CD4-positive, alpha-beta T cell treated with Interleukin-4 for 4 hours (primary cell): Measurements from ENCODE around the gene DLX6.

Source experiments
- DNase-seq: peaks from one replicate; pipeline ENCODE4 v3.0.0-alpha.2; 2020

DLX6 gene

DNA sequence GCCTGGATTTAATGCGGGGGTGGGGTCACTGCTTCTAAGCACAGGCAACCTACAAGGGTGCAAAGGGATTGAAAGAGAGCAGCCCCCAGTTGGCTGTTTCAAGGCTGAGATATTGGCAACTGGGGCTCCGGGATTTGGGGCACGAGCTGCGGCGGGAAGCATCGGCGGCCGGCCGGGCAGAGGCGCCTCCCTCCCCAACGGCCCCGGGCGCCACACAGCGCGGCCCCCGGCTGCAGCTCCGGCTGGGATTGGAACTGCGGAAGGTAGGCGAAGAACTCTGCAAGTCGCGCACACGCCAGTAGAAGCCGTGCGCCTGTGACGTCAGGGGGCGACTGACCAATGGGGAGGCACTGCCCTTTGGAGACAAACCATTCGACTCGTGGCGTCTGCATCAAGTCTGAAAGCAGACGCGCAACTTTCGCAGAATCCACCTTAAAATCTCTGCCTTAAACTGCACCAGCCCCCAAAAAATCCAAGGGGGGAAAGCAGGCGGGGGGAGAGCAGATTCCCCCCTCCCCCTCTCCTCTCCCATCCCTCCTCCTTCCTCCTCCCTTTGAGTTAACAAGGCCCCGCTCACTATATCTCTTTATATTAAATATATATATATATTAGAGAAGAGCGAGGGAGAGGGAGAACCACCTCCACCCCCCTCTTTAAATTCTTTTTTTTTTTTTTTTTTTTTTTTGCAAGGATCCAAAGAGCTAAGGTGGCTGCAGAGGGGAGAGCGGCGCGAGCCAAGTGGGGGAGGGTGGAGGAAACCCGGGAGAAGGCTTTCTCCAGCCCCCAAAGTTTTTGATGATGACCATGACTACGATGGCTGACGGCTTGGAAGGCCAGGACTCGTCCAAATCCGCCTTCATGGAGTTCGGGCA lies at the start of gene DLX6:
TSS of gene DLX6 (plus strand) at position 371 of the 872 bp plus-strand sequence. CDS start at position 796, 425 bp downstream.
- peak; percentile 6 for DNase-seq

DNA sequence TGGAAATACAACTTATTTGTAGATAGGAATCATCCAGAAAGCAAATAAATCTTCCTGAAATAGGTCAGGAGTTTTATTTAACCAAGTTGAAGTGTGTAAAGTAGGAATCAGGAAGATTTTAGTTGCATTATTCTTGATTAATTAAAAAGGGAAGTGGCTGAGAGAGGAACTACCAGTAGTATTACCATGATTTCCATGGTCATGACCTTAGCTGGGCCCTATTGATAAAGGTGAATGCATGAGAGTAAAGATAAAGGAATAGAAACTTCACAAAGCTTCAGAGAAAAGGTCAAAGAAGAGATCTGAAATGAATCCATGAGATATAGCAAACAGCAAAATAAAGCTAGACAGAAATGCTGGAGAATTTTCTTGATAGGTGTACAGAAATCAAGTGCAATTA lies 46.2 kb upstream of the DLX6 start:
- DNase-seq: no peak

DNA sequence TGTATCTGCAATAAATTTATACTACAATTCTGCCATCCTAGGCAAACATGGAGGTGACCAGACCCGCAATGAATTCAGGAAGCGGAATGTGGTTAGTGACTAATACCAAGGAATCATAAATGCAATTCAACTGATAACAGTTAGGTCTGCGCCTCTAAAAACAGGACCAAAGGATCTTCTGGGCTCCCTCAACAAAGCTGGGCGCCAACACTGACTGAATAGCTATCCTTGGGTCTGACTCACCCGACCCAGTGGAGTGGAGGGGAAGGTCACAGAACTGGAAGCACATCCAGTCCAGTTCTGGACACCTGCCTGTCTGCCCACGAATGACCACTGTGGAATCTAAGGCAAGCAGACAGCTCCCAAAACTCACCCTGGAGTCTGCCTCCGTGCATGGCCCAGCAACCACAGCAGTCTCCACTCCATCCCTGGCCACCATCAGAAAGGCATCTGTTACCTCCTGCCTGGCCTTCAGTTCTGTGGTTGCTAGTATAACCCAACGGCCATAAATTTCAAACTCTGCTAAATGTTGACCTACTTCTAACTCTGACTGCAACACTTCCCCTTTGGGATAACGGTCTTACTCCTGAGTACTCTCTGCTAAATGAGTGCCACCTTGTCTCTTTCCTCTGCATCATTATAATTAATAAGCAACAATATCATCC lies 43.0 kb upstream of the DLX6 start:
- DNase-seq: no peak

DNA sequence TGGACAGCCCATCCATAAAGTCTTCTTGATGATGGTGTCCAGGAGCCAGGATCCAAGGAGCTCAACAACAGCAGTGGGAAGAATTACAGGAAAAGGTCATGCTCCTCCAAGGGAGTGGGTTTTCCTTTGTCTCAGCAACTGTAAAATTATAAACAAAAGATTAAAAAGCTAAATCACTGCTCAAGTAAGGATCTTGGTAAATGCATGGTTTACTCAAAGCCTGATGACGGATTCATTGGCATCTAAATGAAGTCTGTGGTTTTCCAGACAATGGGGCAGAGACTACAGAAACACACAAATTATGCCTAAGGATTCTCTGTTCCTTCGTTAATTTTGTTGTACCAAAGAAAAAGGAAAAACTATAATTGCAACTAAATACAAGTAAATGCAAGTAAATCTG lies 36.4 kb upstream of the DLX6 start:
- no peak for DNase-seq

DNA sequence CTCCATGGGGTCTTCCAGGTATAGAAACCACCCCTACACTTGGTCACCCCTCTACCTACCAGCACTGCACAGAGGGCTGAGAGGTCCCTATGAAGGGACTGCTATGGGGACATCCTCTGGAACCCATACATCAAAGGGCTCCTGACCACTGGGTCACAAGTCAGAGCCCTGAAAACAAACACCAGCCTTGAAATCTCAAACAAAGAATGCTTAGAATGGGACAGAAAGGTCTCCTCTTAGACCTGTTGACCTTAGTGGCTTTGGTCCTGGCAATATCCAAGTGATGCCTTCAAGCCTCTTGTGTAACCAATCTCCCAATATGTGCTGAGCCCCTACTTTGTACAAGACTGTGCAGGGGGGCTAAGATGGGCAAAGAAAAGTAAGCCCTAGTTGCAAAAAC lies 34.6 kb upstream of the DLX6 start:
- DNase-seq: no peak

DNA sequence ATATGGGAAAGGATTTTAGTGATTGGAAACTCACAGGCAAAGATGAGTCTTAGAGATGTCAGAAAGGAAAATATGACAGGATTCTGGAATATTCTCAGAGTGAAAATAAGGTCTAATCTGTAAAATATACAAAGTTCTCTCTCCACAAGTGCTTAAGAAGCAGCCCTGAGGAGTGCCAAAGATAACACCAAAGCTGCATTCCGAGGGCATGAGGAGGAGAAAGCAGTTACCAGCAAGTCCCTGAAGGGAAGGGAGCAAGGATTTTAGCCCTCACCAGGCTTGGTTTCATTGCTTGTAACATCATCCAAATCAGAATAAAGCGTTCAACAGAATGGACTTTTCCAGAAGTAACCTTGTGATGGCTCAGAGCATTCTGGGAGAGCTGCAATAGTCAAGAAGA lies 31.4 kb upstream of the DLX6 start:
- no peak for DNase-seq

DNA sequence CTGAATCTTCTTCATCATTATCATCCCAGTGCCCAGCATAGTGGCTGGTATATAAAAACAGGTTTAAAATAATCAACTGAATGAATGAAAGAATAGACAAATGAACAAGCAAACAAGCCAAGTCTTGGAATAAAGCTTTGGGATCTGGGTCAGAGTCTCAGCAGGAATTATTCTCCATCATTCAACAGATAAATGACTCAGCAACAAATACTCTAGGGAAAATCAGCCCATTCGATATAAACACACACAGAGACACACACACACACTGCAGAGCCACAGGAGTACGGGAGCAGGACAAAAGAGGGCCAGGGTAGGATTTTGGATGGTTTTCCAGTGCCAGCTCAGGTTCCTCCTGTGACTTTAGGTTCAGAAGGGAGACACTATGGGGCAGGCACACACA lies 29.2 kb upstream of the DLX6 start:
- no peak for DNase-seq

DNA sequence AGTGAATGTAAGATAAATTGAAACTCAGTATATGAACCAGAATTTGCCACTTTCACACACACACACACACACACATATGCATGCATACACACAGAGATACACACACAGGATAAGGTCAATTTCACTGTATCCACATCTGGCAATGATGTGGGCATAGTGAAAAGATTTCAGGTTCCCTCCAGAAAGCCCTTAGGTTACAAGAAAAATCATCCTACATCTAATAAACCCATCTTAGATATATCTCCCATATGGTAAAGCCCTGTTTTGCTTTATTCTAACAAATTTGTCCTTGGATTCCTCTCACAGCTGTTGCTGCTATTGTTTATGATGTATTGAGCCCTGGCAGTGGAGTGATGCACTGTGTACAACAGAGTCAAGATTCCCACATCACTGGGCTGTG lies 27.9 kb upstream of the DLX6 start:
- DNase-seq: no peak

DNA sequence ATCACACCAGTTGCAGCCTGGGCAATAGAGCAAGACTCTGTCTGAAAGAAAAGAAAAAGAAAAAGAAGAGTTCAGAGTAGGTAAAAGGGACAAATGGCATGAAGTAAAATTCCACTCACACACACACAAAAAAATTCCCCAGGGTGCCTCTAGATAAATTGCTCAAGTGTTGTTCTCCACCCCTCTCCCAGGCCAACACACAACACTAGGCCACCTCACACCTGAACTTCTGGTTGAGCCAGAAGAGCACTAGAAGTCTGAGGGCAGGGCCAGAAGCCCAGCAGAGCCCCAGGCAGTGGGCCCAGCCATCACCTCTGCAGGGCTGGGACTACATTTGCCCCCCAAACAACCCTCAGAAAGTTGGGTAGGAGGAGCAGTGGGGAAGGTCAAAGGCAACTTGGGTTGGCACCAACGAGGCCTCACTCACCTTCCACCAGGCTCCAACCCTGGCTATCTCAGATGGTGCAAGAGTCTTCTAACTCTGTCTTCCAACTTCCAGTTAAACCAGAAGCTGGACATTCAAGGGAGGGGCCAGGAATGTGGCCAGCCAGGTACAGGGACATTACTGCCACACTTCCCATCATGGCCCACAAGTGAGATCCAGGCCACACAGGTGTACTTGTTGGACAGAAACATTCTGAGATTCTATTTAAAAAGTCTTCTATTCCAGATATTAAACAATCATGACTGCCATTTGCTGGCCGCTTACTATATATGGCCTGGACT lies 25.6 kb upstream of the DLX6 start:
- no peak for DNase-seq

DNA sequence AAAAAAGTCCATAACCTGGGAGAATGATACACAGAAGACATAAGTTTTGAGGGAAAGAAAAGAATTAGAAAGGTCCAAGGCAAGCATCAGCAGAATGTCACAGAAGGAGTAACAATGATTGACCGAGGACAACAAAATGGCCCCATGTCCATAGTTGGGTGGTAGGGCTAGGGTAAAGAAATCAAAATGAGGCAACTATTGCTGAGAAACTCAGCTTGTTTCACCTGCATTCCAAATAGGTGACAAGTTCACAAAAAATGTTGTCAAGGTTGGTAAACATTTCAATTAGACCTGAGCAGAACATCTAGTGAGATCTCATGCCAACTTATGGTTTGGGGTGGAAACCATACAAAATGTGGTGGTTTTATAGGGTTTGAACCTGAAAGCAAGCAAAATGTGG lies 22.8 kb upstream of the DLX6 start:
- DNase-seq: no peak

DNA sequence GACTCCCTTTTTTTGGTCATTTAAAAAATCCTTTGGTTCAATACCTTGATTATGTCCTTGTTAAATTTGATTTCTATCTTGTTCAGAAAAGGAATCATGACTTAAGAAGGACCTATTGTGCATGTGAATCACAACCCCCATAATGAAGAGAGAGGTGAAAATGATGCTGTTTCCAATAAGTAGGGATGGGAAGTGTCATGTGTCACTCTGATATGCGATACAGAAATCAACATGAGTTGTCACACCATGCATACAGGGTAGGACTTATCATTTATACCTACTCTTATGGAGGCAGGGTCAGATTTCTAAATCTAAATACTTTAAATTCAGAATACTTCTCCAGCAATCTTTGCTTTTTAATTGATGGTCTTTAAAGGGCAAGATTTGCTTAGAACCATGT lies 19.4 kb upstream of the DLX6 start:
- DNase-seq: no peak

DNA sequence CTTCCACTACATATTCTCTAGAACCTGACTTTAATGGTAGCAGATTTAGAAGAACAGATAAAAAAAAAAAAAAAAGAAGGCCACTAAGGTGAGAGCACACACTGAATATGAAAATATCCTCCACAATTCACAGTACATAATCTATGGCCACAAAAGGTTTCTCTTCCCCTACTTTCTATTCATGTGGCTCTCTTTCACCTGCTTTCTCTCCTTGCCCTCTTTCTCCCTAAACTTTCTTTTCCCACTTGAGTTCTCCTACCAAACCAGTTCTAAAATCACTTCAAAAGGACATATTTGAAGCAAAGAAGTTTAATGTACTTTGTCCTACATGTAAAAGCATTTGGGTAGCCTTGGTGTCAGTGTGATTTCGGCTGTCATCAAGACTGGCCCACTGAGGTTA lies 18.5 kb upstream of the DLX6 start:
- no peak for DNase-seq

DNA sequence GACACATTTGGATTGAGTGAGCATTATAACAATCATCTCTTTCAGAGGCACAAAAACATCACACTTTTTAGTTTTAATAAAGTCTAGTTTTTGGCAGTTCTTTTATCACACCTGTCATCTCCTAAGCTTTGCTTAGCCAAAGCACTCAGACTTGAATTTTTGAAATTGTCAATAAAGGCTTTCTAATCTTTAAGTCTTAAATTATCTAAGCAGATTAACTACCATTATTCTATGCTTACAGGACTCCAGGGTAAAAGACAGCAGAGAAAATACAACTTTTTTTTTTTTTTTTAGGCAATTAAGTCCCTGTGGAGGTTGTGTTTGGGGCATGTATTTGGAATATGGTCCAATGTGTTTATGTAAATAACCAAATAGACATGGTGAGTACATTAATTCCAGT lies 17.6 kb upstream of the DLX6 start:
- no peak for DNase-seq

DNA sequence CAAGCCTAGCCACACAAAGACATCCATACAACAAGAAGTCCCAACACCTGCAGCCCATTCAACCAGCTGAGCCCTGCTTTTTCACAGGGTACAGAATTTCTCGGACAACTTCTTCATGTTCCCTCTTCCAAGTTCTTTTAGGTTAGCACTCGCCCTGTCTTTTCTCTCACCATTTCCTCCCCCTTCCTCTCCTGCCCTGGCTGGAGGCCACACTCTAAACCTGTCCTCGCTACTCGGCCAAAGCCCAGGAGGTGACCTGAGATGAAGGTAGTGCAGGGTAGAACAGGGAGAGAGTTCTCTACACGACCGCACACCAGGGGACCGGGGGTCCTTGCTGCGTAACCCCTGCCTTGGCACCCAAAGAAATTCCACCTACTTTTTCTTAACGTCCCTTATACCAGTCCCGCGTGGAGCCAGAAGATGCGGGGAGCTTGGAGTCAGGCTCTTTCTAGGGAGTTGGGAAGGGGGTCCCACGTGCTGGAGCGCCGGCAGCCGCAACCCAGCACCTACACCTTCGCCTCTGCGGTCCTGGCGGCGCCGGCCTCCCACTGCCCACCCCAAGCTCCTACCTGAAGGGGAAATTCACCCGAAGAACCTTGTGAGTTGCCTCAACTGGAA lies 16.0 kb upstream of the DLX6 start:
- DNase-seq: no peak

DNA sequence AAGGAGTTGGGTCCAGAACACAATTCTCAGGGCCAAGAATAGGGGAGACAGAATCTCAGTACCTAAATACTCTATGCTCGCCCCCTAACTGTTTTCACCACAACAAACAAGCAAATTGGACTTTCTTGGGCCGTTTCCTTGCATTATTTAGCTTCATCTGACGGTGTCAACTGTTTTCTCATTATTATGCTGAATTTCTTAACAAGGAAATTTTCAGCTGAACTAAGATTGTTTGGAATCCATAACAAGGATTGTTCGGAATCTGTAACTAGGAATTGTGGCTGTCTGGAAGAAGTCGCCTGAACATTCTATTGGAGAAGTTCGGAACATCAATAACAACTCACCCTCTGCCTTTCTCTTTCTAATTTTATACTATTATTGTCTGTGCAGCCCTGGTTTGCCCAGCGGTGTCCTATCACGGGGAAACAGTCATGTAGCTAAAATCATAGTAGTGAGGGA lies 15.5 kb upstream of the DLX6 start:
- DNase-seq: no peak

DNA sequence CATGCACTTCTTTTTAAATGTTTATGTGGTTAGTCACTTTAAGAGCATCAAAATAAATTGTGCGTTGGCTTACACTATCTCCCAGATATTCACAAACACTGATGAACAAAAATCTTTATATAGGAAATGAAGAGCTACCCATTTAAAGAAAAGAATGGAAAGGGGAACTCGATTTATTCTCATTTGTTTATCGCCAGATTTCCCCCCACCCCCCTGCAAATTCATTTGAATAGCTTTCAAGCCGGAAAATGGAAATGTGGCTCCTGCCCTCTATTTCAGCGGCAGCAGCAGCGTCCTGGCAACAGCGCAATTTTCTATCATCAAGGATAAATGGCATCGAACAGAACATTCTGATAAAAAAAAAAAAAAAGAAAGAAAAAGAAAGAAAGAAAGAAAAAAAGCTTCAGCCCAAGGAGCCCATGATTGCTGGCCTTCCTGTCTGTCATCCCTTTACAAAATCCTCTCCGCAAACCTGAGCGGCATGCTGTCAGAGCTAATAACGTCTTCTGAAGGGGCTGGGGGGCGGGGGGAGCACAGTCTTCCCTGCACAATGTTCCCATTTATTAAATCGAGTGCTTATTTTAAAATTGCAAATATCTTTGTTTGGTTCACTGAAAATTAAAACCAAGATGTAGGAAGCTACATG lies 13.7 kb upstream of the DLX6 start:
- no peak for DNase-seq

DNA sequence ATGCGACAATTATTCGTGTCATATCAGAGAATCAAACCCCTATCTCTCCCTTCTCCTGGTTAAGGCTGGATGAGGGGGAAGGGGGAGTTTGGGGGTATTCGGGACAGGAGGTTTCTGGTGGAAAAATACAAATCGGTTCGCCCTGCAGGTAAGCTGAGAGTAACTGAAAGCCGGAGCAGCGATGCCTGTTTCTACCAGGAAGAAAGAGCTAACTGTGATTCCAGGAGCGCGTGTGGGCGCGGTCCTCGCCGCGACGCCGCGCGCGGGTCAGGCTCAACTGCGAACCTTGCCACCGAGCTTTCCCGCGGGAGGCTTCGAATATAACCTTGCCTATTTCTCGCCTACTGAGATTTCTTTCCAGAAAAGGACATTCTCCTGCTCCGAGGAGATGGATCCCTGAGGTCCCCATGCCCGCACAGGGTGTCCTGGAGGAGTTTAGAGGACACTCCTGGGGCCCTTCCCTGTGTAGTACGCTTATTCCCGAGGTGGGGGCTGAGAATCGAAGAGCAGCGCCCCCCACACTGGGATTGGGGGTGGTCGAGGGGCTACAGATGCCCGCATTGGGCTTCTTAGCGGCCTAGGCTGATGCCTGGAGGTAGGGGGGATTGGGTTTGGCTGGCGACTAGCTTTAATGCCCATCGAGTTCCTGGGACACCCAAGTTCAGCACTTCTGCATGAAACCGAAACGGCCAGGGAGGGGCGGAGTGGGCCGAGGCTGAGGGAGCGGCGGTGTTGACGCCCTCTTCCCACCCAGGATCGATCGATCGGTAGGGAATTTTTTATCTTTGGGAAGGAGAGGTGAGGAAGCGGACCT lies 13.0 kb upstream of the DLX6 start:
- DNase-seq: no peak

DNA sequence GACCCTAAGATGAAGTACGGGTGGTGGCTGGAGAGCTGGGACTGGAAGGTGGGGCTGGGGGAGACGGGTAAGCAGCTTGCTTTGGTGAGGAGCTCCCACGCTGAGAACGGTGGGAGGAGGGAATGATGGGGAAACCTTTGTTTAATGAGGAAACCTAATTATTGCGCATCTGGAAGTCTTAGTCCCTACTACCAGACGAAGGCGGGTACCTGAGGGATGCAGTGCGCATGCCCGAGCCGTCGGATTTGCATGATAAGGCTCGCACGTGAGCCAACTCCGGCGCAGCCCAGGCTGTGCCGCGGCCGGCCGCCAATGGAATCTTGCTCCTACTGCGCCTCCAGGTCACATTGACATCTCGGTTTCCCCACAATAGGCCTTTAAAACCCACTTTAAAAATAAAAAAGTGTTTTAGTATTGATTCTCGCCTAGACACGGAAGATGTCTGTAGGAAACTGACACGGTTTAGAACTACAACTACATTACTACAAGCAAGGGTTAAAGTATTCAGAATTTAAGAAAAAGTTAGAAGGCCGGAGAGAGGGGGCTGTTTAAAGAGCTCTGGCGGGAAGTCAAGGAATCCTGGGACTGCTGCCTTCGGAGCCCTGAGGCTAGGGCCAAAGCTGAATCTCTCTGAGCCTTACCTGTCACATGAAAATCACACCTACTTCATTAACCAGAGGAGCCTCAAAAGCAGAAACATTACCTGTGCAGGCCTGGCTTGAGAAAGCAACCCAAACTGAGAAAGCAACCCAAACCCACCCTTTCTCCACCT lies 12.1 kb upstream of the DLX6 start:
- no peak for DNase-seq

DNA sequence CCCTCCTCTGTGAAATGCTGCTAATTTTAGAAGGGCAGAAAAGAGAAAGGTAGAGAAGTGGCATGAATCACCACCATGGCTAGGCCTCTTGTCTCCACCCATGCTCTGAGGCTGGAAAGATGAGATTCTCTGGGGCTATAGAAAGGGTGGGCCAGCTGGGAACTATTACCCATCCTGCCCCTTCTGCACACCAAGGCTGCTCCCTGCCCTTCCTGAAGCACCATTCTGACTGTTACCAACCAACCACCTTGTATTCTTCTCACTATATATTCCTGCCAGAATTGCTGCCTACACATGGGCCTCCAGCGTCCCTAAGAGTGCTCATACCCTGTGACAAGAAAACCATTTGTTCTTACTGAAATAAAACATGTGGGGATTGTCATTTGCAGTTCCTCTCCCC lies 11.4 kb upstream of the DLX6 start:
- DNase-seq: no peak

DNA sequence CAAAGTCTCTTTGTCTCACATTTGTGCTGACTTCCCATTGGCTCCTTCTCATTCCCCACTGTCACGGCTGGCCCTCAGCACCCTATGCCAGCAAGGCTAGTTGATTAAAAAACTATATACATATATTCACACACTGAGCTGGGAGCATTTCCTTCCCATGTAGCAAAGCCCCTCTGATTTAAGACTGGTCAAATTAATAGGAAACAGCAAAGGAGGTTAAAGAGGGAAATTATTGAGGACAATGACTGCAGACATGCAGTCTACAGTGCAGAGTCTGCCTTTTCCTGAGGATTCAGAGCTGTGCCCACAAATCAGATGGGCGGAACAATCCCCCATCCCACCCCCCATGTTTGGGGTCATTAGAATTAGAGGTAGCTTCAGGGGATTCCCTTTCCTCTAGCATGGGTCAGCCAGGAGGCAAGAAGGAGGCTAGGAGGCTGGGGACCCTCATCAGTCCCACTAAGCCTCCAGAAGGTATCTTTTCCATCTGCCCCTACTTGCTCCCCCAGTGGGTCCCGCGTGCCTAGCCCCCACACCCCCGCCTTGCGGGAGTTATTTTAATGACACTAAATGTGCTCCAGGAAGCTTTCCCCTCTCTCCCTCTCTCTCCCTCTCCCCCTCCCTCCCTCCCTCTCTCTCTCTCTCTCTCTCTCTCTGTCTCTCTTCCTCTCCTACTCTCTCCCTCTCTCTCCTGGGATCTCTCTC lies 9.8 kb upstream of the DLX6 start:
- DNase-seq: no peak
